ENCODE measurements around the gene FGF5.
A peak's percentile ranks its signal among the peaks of the same experiment; 100 is the strongest.

The FGF5 gene

DNA sequence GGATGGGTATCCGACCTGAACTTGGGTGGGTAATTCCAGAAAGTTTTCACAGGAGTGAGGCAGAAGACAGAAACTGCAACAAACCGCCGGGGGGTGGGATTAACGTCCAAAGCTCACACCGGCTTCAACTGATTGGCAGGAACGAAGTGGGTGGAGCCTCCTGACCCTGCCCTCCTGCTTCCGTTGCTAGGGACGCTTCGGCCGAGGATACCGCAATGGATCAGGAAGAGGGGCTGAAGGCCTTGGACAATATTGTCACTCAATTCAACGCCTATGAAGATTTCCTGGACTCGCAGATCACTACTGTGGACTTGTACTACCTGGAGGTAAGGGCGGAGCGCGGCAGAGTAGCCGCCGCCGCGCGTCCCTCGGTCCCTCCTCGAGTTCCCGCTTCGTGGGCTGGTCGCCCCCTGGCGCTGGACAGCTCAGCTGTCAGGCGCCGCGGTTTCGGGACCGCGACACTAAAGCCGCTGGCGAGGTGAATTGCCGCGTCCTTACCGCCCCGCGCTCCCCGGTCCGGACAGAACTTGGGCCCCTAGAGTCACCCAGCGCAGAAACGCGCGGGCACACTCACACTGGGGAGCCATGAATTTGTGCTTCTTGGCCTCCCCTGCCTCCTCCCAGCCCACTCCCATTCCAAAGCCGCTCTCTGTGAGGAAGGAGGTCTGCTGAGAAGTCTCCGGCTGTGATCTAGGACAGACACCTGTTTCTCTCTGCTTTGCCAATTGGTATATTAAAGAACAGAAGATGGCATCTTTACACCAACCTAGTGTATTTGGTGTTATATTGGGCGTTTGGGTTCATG, 69.3 kb downstream of the FGF5 start, which contains the start of gene CFAP299:
CFAP299 (plus strand) TSS at position 177 of the 805 bp plus-strand sequence.
- DNase-seq (ENCODE audit: low read depth in 3 of 3, low spot score in 1 of 3): peak in 2 of 3 donors; percentile 5 to 37

DNA sequence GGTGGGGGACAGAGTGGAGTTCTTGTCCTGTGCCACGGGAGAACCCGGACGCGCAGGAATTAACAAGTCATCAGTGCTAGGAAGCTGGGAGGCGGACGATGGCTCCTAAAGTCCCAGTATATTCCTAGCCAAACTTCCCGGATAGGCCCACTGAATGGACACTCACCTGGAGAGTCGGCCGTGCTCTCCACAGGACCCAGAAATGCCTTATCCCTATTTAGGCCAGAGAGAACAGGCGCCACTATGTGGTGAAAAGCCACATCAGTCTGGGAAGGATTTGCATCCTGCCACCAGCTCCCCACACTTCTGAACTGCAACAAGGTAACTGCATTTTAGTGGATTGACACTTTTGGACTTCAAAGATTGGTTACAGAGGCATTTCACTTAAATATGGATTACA, 70.1 kb downstream of the FGF5 start:
- DNase-seq (ENCODE audit: low read depth in 3 of 3, low spot score in 1 of 3): no peak

DNA sequence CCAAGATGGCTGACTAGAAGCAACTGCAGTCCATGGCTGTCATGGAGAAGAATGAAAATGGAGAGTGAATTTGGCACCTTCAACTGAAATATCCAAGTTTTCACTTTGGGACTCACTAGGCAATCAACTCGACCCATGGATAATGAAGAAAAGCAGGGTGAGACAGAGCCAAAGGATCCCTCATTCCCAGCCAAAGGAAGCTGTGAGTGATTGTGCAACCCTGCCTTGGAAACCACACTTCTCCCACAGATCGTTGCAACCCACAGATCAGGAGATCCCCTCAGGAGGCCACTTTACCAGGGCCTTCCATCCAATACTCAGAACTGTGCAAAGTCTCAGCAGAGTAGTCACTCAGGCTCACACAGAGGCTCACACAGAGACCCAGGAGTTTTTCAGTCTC, 73.6 kb downstream of the FGF5 start:
- no peak for DNase-seq (ENCODE audit: low read depth in 3 of 3, low spot score in 1 of 3)

All from stimulated activated CD4-positive, alpha-beta T cell treated with anti-CD3 and anti-CD28 coated beads, TNF-alpha, amount 100 ng/mL, for 1 hour (primary cell).